Spleen (tissue), 7 donors: Measurements from ENCODE around the gene JCHAIN.

Source experiments
- CTCF ChIP-seq, 11 experiments: fragments of 200-600 bp in 7 of 11; fragments of 450-650 bp in 4 of 11; sonication (generic) in 4 of 11; IDR thresholded peaks in 8 of 11; conservative IDR thresholded peaks in 3 of 11; 1 replicate in 7 of 11; 2 replicates in 4 of 11; pipeline versions ENCODE4 v1.4.0 to v1.8.0; 2016 to 2021; ENCODE audit warnings: antibody characterized with exemption in 11 of 11, inconsistent platforms in 4 of 11, mild to moderate bottlenecking in 1 of 11
- POLR2A ChIP-seq, 3 donors: fragments of 450-650 bp; IDR thresholded peaks; one replicate each; pipeline ENCODE4 v1.5.1; 2017; ENCODE audit warnings: antibody characterized with exemption in 3 of 3, mild to moderate bottlenecking in 1 of 3
- POLR2AphosphoS5 ChIP-seq, 3 donors: sonication (generic); formaldehyde crosslinking; IDR thresholded peaks; one replicate each; pipeline ENCODE4 v1.5.1; 2017; ENCODE audit warnings: antibody characterized with exemption in 3 of 3
- donor health status: DM: no; HTN: no; CAD: no; lungs with moderate emphysema.
- donor health status: DM: no; HTN: no; CAD: no.
- donor health status: DM: no; HTN: no; CAD: no.

- TF ChIP-seq CTCF (IDR thresholded peaks at IDR 0.05 in 8 of 11, conservative IDR thresholded peaks at IDR 0.05 in 3 of 11) (no peak), POLR2A (IDR thresholded peaks at IDR 0.05) (no peak), POLR2AphosphoS5 (IDR thresholded peaks at IDR 0.05) (no peak)
Measured at GRCh38 chr4:70666369-70666768, at the start of gene JCHAIN.
